DMS153 (cell line): ENCODE data around the gene TCN1.

Experiments used
- DNase-seq: peaks from one replicate; lab custom pipeline; 2025; lab: John Stamatoyannopoulos, UW

Gene TCN1

DNA sequence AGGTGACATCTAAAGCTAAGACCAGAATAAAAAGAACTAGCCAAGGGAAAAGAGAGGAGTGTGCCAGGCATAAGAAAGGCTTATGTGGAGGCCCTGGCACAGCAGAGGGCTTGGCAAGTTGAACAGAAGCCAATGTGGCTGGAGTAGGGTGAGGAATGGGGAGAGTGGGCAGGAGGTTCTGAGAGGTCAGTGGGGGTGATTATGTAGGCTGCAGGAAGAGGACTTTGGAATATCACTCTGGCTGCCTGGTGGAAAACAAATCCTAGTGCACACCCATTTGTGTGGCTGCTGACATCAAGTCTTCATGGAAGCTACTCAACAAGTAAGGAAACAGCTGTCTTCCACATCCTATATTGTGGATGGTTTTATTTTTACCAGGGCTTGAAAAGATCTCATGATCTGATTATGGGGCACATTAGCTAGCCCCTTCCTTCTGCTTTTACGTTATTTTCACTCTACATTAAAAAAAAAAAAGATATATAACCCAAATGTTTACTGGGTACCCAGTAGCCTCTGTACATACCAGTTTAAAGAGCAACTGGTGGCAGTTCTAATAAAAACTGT, 59.2 kb downstream of the TCN1 start:
- DNase-seq, result no peak

DNA sequence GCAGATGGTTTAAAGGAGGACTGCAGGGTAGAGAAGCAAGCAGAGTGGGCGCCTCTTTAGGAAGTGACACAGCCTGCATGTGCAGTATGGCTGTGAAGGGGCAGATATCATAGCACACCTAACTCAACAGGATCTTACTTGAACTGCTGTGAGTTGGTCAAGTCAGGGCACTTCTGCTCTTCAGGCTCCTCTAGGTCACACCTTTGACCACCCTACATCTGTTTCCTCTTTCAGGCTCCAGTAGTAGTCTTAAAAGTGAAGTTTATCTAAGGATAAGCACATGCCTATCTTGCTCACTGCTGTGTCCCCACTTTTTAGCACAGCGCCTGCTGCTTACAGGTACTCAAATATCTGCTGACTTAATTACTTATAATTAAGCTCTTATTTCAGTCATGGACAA, 62.2 kb downstream of the TCN1 start:
- no peak for DNase-seq
